Hepatocyte (in vitro differentiated cells): ENCODE results near the gene NUMB. TPM values are rescaled to one million over a fixed set of nuclear protein-coding genes. Genes with fewer than 3 reads are reported as not detected.
A peak's percentile ranks its signal among the peaks of the same experiment; 100 is the strongest.

Source experiments
- DNase-seq: peaks from one replicate; pipeline ENCODE4 v3.0.0-alpha.2; 2016; ENCODE audit warnings: low spot score
- H2AFZ ChIP-seq: fragments of 200-600 bp; sonication (generic); 2 replicates; pipeline ENCODE4 v1.6.0; 2016; ENCODE audit warnings: antibody characterized with exemption, mild to moderate bottlenecking
- H3K27ac ChIP-seq: fragments of 200-600 bp; sonication (generic); 2 replicates; pipeline ENCODE4 v1.5.1; 2016; ENCODE audit warnings: mild to moderate bottlenecking
- H3K27me3 ChIP-seq: fragments of 200-600 bp; sonication (generic); 2 replicates; pipeline ENCODE4 v1.6.1; 2016
- H3K36me3 ChIP-seq: fragments of 200-600 bp; sonication (generic); replicated peaks from 2 replicates; pipeline ENCODE4 v1.5.1; 2016; ENCODE audit warnings: low read depth; ENCODE audit not compliant: insufficient read depth
- H3K4me1 ChIP-seq: fragments of 200-600 bp; sonication (generic); 2 replicates; pipeline ENCODE4 v1.5.1; 2016; ENCODE audit warnings: mild to moderate bottlenecking, moderate library complexity; ENCODE audit not compliant: insufficient read depth
- H3K4me2 ChIP-seq: fragments of 200-600 bp; sonication (generic); 2 replicates; pipeline ENCODE4 v1.6.0; 2016
- H3K4me3 ChIP-seq: fragments of 200-600 bp; sonication (generic); 2 replicates; pipeline ENCODE4 v1.5.1; 2016; ENCODE audit warnings: mild to moderate bottlenecking
- H3K79me2 ChIP-seq: fragments of 200-600 bp; sonication (generic); 2 replicates; pipeline ENCODE4 v1.6.0; 2017; ENCODE audit warnings: mild to moderate bottlenecking
- H3K9me2 ChIP-seq: fragments of 200-600 bp; sonication (generic); replicated peaks from 2 replicates; pipeline ENCODE4 v1.6.0; 2017; ENCODE audit warnings: mild to moderate bottlenecking; ENCODE audit not compliant: insufficient read depth
- H3K9me3 ChIP-seq: fragments of 200-600 bp; sonication (generic); 2 replicates; pipeline ENCODE4 v1.5.1; 2016; ENCODE audit warnings: low read depth, mild to moderate bottlenecking
- H4K20me1 ChIP-seq: fragments of 200-600 bp; sonication (generic); 2 replicates; pipeline ENCODE4 v1.6.0; 2016; ENCODE audit warnings: mild to moderate bottlenecking; ENCODE audit not compliant: insufficient read depth, poor library complexity, severe bottlenecking
- EZH2 ChIP-seq: fragments of 200-600 bp; sonication (generic); IDR thresholded peaks from 2 replicates; pipeline ENCODE4 v1.6.1; 2016; ENCODE audit warnings: antibody characterized with exemption, mild to moderate bottlenecking, borderline replicate concordance
- EZH2phosphoT487 ChIP-seq: fragments of 200-600 bp; sonication (generic); IDR thresholded peaks from one replicate; pipeline ENCODE4 v1.6.1; 2018; ENCODE audit warnings: antibody characterized with exemption, mild to moderate bottlenecking, low read depth, moderate library complexity; ENCODE audit not compliant: unreplicated experiment, severe bottlenecking
- WGBS: methylation state at CpG from one replicate; pipeline ENCODE4 v1.1.6; 2016; ENCODE audit warnings: low lambda C conversion rate; ENCODE audit errors: missing lambda C conversion rate; 5-methylcytosine and 5-hydroxymethylcytosine counted together
- polyA plus RNA-seq: library from polyadenylated mRNA; unstranded; fragments of >200 nt; fragmentation: Nextera tagmentation; extraction: Ambion mirVana; gene quantifications from 2 replicates; pipeline ENCODE4 v1.2.1, GENCODE V29; 2016
- total RNA-seq: library from RNA; depleted of rRNA; stranded (reverse); fragments of >200 nt; gene quantifications from 2 replicates; pipeline ENCODE4 v1.2.3, GENCODE V29; 2014
- TF ChIP-seq, protein P1 (sequence below): fragments of 200-600 bp; sonication (generic); IDR thresholded peaks from 2 replicates; pipeline ENCODE4 v1.5.1; 2016; ENCODE audit warnings: antibody characterized with exemption, mild to moderate bottlenecking; ENCODE audit not compliant: poor library complexity

The NUMB gene
- total and polyA plus RNA-seq, 2 experiments from 2014 or later, result 35.3 to 45.8 TPM

DNA sequence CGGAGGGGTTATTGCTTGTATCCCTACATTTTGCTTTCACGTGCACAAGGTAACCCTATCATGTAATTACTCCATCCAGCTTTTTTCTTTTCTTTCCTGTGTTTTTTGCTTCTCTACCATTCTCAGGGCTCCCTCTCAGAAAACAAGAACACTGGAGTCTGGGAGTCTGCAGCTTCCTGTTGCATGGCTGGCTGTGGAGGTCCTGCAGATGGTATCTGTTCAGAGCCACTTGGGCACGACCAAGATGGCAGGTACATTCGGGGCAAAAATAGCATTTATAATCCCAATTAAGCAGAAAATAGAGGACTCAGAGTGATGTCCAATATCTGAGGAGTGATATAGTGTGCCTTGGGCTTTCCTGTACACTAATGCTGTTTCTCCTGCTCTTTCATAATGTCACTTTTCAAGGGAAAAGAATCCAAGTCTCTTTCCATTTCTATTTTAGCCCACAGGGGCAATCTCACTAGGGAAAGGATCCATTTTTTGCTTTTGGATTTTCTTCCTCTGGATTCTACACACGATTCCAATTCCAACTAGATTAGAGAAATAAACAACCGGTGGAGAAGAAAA is 3.2 kb upstream of the NUMB start:
- H3K27me3 ChIP-seq, result no peaks in the 10 kb centered on the region
- DNase-seq, result no peak
- H3K27ac ChIP-seq, result peak overlapping the region; percentile 84
- 42% methylated on average over 6 of the region's 6 CpGs for WGBS
- no peaks in the 10 kb centered on the region for H3K9me2 ChIP-seq
- H4K20me1 ChIP-seq, result peaks cover 6% of the 10 kb centered on the region
- H3K36me3 ChIP-seq, result no peaks in the 10 kb centered on the region
- H2AFZ ChIP-seq, result peak overlapping the region; percentile 20
- H3K79me2 ChIP-seq, result peaks cover 16% of the 10 kb centered on the region
- TF ChIP-seq EZH2 (no peak), EZH2phosphoT487 (no peak)
- TF ChIP-seq, protein P1, sequence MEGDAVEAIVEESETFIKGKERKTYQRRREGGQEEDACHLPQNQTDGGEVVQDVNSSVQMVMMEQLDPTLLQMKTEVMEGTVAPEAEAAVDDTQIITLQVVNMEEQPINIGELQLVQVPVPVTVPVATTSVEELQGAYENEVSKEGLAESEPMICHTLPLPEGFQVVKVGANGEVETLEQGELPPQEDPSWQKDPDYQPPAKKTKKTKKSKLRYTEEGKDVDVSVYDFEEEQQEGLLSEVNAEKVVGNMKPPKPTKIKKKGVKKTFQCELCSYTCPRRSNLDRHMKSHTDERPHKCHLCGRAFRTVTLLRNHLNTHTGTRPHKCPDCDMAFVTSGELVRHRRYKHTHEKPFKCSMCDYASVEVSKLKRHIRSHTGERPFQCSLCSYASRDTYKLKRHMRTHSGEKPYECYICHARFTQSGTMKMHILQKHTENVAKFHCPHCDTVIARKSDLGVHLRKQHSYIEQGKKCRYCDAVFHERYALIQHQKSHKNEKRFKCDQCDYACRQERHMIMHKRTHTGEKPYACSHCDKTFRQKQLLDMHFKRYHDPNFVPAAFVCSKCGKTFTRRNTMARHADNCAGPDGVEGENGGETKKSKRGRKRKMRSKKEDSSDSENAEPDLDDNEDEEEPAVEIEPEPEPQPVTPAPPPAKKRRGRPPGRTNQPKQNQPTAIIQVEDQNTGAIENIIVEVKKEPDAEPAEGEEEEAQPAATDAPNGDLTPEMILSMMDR, result no peak
- no peak overlapping the region for H3K4me3 ChIP-seq
- peak overlapping the region; percentile 73 for H3K4me2 ChIP-seq
- no peaks in the 10 kb centered on the region for H3K9me3 ChIP-seq
- H3K4me1 ChIP-seq, result peaks cover 29% of the 10 kb centered on the region

- H3K9me2 ChIP-seq, result no peaks in the 10 kb centered on the region
- TF ChIP-seq, protein P1, result no peak
- TF ChIP-seq EZH2, result no peak
- TF ChIP-seq EZH2phosphoT487, result no peak
- H3K27me3 ChIP-seq, result no peaks in the 10 kb centered on the region
- H3K4me2 ChIP-seq, result no peak overlapping the region
- H3K4me3 ChIP-seq, result no peak overlapping the region
- no peak overlapping the region for H2AFZ ChIP-seq
- peaks cover 35% of the 10 kb centered on the region for H3K4me1 ChIP-seq
- no peak for DNase-seq
- peaks cover 12% of the 10 kb centered on the region for H4K20me1 ChIP-seq
- H3K36me3 ChIP-seq, result no peaks in the 10 kb centered on the region
- no peak overlapping the region for H3K27ac ChIP-seq
- peaks cover 24% of the 10 kb centered on the region for H3K79me2 ChIP-seq
- no peaks in the 10 kb centered on the region for H3K9me3 ChIP-seq
- 65% methylated on average over 2 of the region's 2 CpGs for WGBS
Measured at GRCh38 chr14:73460691-73461127, 2.4 kb upstream of the NUMB start.

DNA sequence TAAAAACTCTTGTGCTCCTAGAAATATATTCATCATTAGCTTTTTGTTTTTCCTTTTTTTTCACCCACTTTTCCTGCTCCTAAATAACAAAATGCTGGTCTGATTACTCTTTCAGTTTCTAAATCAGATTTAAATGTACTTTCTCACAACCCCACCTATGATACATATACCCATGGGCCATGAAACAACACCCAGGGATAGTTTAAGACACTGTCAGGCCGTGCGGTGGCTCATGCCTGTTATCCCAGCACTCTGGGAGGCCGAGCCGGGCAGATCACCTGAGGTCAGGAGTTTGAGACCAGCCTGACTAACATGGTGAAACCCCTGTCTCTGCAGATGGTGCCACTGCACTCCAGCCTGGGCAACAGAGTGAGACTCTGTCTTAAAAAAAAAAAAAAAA is 1.6 kb upstream of the NUMB start:
- WGBS, result 96% methylated on average over 4 of the region's 4 CpGs
- no peak for DNase-seq
- peaks cover 17% of the 10 kb centered on the region for H4K20me1 ChIP-seq
- H3K9me2 ChIP-seq, result no peaks in the 10 kb centered on the region
- H3K4me1 ChIP-seq, result peaks cover 40% of the 10 kb centered on the region
- H3K36me3 ChIP-seq, result no peaks in the 10 kb centered on the region
- H2AFZ ChIP-seq, result no peak overlapping the region
- H3K9me3 ChIP-seq, result no peaks in the 10 kb centered on the region
- no peak overlapping the region for H3K27ac ChIP-seq
- TF ChIP-seq EZH2phosphoT487 (no peak), EZH2 (no peak)
- TF ChIP-seq, protein P1, result no peak
- H3K4me2 ChIP-seq, result no peak overlapping the region
- peaks cover 32% of the 10 kb centered on the region for H3K79me2 ChIP-seq
- no peaks in the 10 kb centered on the region for H3K27me3 ChIP-seq
- H3K4me3 ChIP-seq, result no peak overlapping the region
